LNCAP (cell line): ENCODE results near the gene SLC30A9.

Experiments used
- CTCF ChIP-seq: fragments of 450-650 bp; IDR thresholded peaks from 2 replicates; pipeline ENCODE4 v1.5.1; 2017; ENCODE audit warnings: mild to moderate bottlenecking

Gene SLC30A9

GRCh38 chr4:42122237-42122636 lies 131.9 kb downstream of the SLC30A9 start:
- no peak for TF ChIP-seq CTCF

GRCh38 chr4:42123071-42123644 lies 132.8 kb downstream of the SLC30A9 start:
- no peak for TF ChIP-seq CTCF

- no peak for TF ChIP-seq CTCF
Measured at GRCh38 chr4:42132099-42132498, 141.8 kb downstream of the SLC30A9 start.

GRCh38 chr4:42133006-42133405 lies 142.7 kb downstream of the SLC30A9 start:
- no peak for TF ChIP-seq CTCF

GRCh38 chr4:42136371-42136770 lies 146.0 kb downstream of the SLC30A9 start:
- TF ChIP-seq CTCF: no peak
